Activated T-cell treated with anti-CD3 and anti-CD28 coated beads, Interleukin-2, amount 50 U/mL, for 1 hour (primary cell): ENCODE results near the gene ZNF468.
A peak's percentile ranks its signal among the peaks of the same experiment; 100 is the strongest.
"Not testable (repeated sequence)": the region's sequence is repeated elsewhere in the genome, so short reads cannot be mapped to it uniquely, and the experiment has no call there.

Experiments
- DNase-seq: peaks from one replicate; pipeline ENCODE4 v3.0.0-alpha.2; 2020

Gene ZNF468

DNA sequence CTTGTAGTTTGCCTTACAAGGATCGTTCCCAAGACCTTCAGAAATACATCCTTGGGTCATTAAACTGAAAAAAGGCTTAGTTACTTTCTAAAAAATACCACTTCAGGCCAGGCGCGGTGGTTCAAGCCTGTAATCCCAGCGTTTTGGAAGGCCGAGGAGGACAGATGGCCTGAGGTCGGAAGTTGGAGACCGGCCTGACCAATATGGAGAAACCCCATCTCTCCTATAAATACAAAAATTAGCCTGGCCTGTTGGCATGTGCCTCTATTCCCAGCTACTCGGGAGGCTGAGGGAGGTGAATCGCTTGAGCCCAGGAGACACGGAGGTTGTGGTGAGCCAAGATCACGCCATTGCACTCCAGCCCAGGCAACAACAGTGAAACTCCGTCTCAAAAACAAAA is 33.7 kb downstream of the ZNF468 start:
- no peak for DNase-seq

- DNase-seq, result peak; percentile 62
These were observed 36.0 kb downstream of the ZNF468 start, which contains the start of gene ZNF28 for GRCh38 chr19:52821204-52821960. TSS of gene ZNF28 (minus strand) at chr19:52821633. CDS start at chr19:52817958, 3,675 bp downstream.

- peak; percentile 20 for DNase-seq
These were observed 36.8 kb downstream of the ZNF468 start for GRCh38 chr19:52820472-52821203.

DNA sequence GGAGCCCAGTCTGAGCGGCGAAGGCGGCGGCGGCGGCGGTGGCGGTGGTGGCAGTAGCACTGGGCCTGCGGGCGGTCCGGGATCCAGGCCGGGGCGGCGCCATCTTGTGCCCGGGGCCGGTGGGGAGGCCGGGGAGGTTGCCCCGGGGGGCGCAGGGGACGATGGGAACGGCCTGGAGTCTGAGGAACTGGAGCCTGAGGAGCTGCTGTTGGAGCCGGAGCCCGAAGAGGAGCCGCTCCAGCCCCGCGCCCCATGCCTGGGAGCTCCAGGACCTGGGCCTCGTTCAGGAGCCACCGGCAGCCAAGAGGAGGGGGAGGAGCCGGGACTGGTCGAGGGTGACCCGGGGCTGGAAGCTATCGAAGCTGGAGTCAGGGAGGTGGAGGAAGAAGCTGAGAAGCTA is 47.6 kb downstream of the ZNF468 start:
- no peak for DNase-seq

GRCh38 chr19:52799950-52800640 is 57.3 kb downstream of the ZNF468 start:
- DNase-seq, result not testable (repeated sequence)

DNA sequence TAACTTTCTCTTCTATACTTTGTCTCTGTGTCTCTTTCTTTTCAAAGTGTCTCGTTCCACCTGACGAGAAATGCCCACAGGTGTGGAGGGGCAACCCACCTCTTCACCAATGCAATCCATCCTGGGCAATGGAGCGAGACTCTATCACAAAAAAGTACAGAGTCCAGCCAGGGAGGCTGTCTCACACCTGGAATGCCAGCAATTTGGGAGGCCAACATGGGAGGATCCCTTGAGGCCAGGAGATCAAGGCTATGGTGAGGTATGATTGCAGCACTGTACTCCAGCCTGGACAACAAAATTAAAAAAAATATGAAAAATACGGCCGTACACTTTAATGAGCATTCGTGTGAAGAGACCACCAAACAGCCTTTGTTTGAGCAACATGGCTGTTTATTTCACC is 68.0 kb downstream of the ZNF468 start:
- DNase-seq, result no peak
